ENCODE measurements around the gene CHRNA5.
A peak's percentile ranks its signal among the peaks of the same experiment; 100 is the strongest.
"Not testable (repeated sequence)": the region's sequence is repeated elsewhere in the genome, so short reads cannot be mapped to it uniquely, and the experiment has no call there.

The CHRNA5 gene

GRCh38 chr15:78538358-78538757 is 27.0 kb upstream of the CHRNA5 start:
- TF ChIP-seq, protein P1, sequence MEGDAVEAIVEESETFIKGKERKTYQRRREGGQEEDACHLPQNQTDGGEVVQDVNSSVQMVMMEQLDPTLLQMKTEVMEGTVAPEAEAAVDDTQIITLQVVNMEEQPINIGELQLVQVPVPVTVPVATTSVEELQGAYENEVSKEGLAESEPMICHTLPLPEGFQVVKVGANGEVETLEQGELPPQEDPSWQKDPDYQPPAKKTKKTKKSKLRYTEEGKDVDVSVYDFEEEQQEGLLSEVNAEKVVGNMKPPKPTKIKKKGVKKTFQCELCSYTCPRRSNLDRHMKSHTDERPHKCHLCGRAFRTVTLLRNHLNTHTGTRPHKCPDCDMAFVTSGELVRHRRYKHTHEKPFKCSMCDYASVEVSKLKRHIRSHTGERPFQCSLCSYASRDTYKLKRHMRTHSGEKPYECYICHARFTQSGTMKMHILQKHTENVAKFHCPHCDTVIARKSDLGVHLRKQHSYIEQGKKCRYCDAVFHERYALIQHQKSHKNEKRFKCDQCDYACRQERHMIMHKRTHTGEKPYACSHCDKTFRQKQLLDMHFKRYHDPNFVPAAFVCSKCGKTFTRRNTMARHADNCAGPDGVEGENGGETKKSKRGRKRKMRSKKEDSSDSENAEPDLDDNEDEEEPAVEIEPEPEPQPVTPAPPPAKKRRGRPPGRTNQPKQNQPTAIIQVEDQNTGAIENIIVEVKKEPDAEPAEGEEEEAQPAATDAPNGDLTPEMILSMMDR (IDR thresholded peaks at IDR 0.05; ENCODE audit: low read depth, low read length), result no peak
- DNase-seq (ENCODE audit: low read depth, low spot score), result no peak
- in situ Hi-C loops (cut with HindIII; ENCODE audit: low sequenced_read_pairs), result no loop called here

GRCh38 chr15:78539464-78540140 is 25.7 kb upstream of the CHRNA5 start:
- peak overlapping the region; percentile 91 for H3K4me3 ChIP-seq (ENCODE audit: low read depth, low read length)
- in situ Hi-C loops (cut with HindIII; ENCODE audit: low sequenced_read_pairs); DNase-seq (ENCODE audit: low read depth, low spot score): not testable (repeated sequence)

More at GRCh38 chr15:78538358-78538757, 27.0 kb upstream of the CHRNA5 start:
- H3K4me3 ChIP-seq (ENCODE audit: low read depth, low read length), result no peak overlapping the region

DNA sequence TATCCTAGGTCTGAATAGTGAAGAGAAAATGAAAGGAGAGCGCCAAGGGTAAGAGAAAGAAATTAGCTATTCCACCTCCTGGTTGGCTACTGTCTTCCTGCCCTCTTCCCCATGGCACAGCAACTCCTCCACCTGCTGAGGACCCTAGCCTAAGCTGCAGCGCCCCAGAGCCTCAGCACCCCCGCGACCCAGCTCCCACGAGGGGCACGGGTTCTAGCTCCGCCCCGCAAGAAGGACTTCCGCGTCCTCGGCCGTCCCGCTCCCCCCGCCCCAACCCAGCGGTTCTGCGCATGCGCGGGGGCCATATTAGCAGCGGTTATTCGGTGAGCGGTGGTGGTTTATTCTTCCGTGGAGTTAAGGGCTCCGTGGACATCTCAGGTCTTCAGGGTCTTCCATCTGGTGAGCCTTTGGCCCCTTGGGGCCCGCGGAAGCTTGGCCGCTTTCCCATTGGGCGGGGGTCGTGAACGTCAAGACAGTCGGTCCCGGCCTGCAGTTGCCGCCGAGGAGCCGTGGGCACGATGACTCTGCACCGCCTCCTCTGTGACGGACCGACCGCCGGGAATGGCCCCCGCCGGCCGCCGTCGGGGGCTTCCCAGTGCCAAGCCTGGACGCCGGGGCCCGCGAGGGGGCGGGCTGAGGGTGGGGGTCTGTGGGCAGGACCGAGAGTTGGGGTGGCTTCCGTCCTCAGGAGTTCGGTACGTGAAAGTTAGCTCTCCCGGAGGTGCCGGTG is 25.0 kb upstream of the CHRNA5 start, which contains the start of gene PSMA4:
PSMA4 (plus strand) TSS at position 304 of the 730 bp plus-strand sequence. CDS start 1,484 bp downstream, outside the sequence.
- TF ChIP-seq, protein P1 (IDR thresholded peaks at IDR 0.05; ENCODE audit: low read depth, low read length), result peak; percentile 18
- in situ Hi-C loops (cut with HindIII; ENCODE audit: low sequenced_read_pairs), result no loop called here
- peak; percentile 92 for DNase-seq (ENCODE audit: low read depth, low spot score)
- H3K4me3 ChIP-seq (ENCODE audit: low read depth, low read length), result peak within 1 kb of the TSS; percentile 91

GRCh38 chr15:78540871-78541743 is 24.2 kb upstream of the CHRNA5 start:
- peak overlapping the region; percentile 91 for H3K4me3 ChIP-seq (ENCODE audit: low read depth, low read length)
- peak; percentile 8 for DNase-seq (ENCODE audit: low read depth, low spot score)
- TF ChIP-seq, protein P1 (IDR thresholded peaks at IDR 0.05; ENCODE audit: low read depth, low read length), result no peak
- in situ Hi-C loops (cut with HindIII; ENCODE audit: low sequenced_read_pairs), result no loop called here

DNA sequence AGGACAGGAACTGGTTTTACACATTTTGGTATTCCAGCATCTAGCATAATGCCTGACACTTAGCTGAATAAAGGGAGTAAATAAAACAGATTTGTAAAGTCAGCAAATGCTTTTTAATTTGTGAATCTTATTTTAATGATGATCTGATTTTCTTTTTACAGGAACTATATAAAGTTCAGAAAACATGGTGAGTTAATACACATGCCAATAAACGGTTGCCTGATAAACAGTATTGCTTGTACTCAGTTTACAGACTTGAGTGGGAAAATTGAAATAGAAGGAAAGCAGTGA is 23.6 kb upstream of the CHRNA5 start:
- in situ Hi-C loops (cut with HindIII; ENCODE audit: low sequenced_read_pairs), result no loop called here
- peak overlapping the region; percentile 91 for H3K4me3 ChIP-seq (ENCODE audit: low read depth, low read length)
- no peak for DNase-seq (ENCODE audit: low read depth, low spot score)
- TF ChIP-seq, protein P1 (IDR thresholded peaks at IDR 0.05; ENCODE audit: low read depth, low read length), result no peak

GRCh38 chr15:78542647-78543046 is 22.7 kb upstream of the CHRNA5 start:
- no peak overlapping the region for H3K4me3 ChIP-seq (ENCODE audit: low read depth, low read length)
- TF ChIP-seq, protein P1 (IDR thresholded peaks at IDR 0.05; ENCODE audit: low read depth, low read length), result no peak
- DNase-seq (ENCODE audit: low read depth, low spot score), result no peak
- in situ Hi-C loops (cut with HindIII; ENCODE audit: low sequenced_read_pairs), result no loop called here

All from astrocyte of the spinal cord (primary cell).